ENCODE measurements around the gene LLCFC1. TPM values are rescaled to one million over a fixed set of nuclear protein-coding genes. Genes with fewer than 3 reads are reported as not detected.

The LLCFC1 gene
- polyA plus RNA-seq, 1 of the 3 experiments (the other 2 are of a cell fraction), result not detected

DNA sequence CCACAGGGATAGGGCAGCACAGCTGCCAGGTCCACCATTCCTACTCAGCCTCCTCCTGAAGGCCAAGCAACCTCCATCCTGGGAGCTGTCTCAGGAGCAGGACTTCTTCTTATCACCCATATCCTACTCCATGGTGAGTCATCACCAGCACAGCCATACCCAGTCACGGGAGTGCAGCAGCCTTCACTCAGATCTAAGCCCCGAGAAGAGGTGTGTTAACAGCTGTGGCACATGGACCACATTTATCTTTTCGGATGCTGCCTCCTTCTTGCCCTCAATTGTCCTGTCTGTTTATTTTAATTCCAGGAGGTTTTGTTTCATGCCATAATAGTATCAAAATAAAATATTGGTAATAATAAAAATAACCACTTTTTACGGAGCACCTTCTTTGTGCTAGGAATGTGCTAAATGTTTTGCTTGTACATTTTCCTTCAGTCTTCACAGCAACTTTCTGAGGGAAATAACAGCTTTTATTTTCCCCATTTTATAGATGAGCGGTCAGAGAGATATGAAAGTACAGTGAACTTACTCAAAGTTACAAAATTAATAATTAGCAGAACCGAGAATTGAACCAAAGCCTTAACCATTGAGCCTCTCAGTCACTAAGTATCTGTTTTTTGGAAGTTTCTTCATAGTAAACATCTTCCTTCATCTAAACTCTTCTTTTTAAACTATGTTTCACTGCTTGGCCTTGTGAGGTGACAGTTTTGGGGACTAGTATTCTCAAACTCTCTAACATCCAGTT lies 25.4 kb downstream of the LLCFC1 start (continued):
- TF ChIP-seq, protein P1, sequence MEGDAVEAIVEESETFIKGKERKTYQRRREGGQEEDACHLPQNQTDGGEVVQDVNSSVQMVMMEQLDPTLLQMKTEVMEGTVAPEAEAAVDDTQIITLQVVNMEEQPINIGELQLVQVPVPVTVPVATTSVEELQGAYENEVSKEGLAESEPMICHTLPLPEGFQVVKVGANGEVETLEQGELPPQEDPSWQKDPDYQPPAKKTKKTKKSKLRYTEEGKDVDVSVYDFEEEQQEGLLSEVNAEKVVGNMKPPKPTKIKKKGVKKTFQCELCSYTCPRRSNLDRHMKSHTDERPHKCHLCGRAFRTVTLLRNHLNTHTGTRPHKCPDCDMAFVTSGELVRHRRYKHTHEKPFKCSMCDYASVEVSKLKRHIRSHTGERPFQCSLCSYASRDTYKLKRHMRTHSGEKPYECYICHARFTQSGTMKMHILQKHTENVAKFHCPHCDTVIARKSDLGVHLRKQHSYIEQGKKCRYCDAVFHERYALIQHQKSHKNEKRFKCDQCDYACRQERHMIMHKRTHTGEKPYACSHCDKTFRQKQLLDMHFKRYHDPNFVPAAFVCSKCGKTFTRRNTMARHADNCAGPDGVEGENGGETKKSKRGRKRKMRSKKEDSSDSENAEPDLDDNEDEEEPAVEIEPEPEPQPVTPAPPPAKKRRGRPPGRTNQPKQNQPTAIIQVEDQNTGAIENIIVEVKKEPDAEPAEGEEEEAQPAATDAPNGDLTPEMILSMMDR (IDR thresholded peaks at IDR 0.05), result no peak
- TF ChIP-seq CHD2 (IDR thresholded peaks at IDR 0.05; ENCODE audit: low read length, partially characterized antibody), result no peak

DNA sequence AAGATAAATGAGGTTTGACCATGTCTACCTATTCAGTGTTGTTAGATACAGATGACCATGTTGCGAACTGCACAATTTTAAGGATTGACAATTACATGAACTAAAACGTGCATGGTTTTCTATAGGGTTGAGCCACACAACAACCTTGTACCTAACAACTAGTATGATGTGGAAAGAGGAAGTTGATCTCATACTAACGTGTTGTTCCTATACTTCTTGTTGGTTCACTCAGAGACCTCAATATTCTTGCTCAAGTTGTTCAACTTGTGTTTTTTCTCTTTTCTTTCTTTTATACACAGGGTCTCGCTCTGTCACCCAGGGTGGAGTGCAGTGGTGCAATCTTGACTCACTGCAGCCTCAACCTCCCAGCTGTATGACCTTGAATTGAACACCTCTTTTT lies 28.9 kb downstream of the LLCFC1 start:
- H3K4me2 ChIP-seq, result no peak overlapping the region
- H2AFZ ChIP-seq (ENCODE audit: low read depth), result no peak overlapping the region
- H3K79me2 ChIP-seq (ENCODE audit: insufficient read depth), result no peaks in the 10 kb centered on the region
- peaks cover 7% of the 10 kb centered on the region; the same call in 1 of the 2 replicates for H3K27me3 ChIP-seq (ENCODE audit: insufficient read depth)
- no peak overlapping the region for H3K9ac ChIP-seq
- CTCF ChIA-PET, result interaction anchor here (1.3 kb wide), 1 partner anchor 40 kb away, joined by 4 read pairs; no protein-coding TSS in a partner anchor
- no peak overlapping the region for H3K4me3 ChIP-seq (ENCODE audit: low read depth in 2 of 2, low read length in 1 of 2)
- no peaks in the 10 kb centered on the region for H3K36me3 ChIP-seq (replicated peaks in 1 of 2; ENCODE audit: control insufficient read depth in 1 of 2, insufficient read depth in 2 of 2, low read length in 1 of 2)
- H3K9me2 ChIP-seq, result no peaks in the 10 kb centered on the region
- no peaks in the 10 kb centered on the region for H3K4me1 ChIP-seq (ENCODE audit: control insufficient read depth in 1 of 2, insufficient read depth in 2 of 2, low read depth in 1 of 2, low read length in 1 of 2)
- DNase-seq, result no peak
- H3K27ac ChIP-seq (ENCODE audit: low read depth in 2 of 2, low read length in 1 of 2), result no peak overlapping the region
- TF ChIP-seq FOXJ3 (CRISPR knock-in tag; IDR thresholded peaks at IDR 0.05) (no peak), TCF12 (IDR thresholded peaks at IDR 0.05) (no peak), EZH2phosphoT487 (IDR thresholded peaks at IDR 0.05; ENCODE audit: borderline replicate concordance, low read depth) (no peak), MXI1 (IDR thresholded peaks at IDR 0.05; ENCODE audit: low read depth, low read length) (no peak), MEF2A (IDR thresholded peaks at IDR 0.05; ENCODE audit: borderline replicate concordance, low read depth) (no peak)
- H4K20me1 ChIP-seq (ENCODE audit: insufficient read depth), result no peaks in the 10 kb centered on the region
- no peaks in the 10 kb centered on the region for H3K9me3 ChIP-seq
- WGBS (ENCODE audit: low lambda C conversion rate), result 6% methylated on average over 4 of the region's 4 CpGs
- POLR2A ChIA-PET, result no interaction called here
- no peaks in the 10 kb centered on the region for H3F3A ChIP-seq (replicated peaks; ENCODE audit: insufficient read depth)

DNA sequence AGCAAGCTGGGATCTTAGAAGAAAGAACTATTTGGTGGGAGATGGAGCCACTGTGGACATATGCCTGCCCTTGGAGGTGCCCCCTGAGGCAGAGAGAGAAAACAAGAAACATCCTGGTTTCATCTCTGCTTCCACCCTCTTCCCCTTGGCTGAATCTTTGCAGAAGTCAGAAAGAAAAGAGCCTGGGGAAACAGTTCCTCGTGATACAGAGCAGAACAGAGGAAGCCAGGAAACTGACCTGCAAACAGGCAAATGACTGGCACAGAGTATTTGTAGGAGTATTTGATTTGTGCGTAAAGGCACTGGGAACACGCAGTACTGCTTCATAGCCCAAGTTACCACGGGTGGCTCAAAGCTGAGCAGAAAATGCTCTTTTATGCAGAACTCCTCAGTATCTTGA lies 29.9 kb downstream of the LLCFC1 start:
- no peaks in the 10 kb centered on the region for H4K20me1 ChIP-seq (ENCODE audit: insufficient read depth)
- no peak overlapping the region for H3K27ac ChIP-seq (ENCODE audit: low read depth in 2 of 2, low read length in 1 of 2)
- H3K9ac ChIP-seq, result no peak overlapping the region
- no peak overlapping the region for H3K4me3 ChIP-seq (ENCODE audit: low read depth in 2 of 2, low read length in 1 of 2)
- no peaks in the 10 kb centered on the region; the same call in 1 of the 2 replicates for H3K27me3 ChIP-seq (ENCODE audit: insufficient read depth)
- TF ChIP-seq TEAD4 (IDR thresholded peaks at IDR 0.05; ENCODE audit: borderline replicate concordance, insufficient read depth) (no peak), FOSL2 (IDR thresholded peaks at IDR 0.05; ENCODE audit: borderline replicate concordance, low read depth) (no peak), NRF1 (IDR thresholded peaks at IDR 0.05; ENCODE audit: low read depth, low read length) (no peak), GATA2 (CRISPR knock-in tag; IDR thresholded peaks at IDR 0.05) (no peak), MEF2A (IDR thresholded peaks at IDR 0.05; ENCODE audit: borderline replicate concordance, low read depth) (no peak), RAD21 (IDR thresholded peaks at IDR 0.05; ENCODE audit: low read length) (no peak), ELF1 (IDR thresholded peaks at IDR 0.05) (no peak)
- TF ChIP-seq, protein P2, sequence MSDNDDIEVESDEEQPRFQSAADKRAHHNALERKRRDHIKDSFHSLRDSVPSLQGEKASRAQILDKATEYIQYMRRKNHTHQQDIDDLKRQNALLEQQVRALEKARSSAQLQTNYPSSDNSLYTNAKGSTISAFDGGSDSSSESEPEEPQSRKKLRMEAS (IDR thresholded peaks at IDR 0.05; ENCODE audit: low read depth), result no peak
- TF ChIP-seq, protein P3, sequence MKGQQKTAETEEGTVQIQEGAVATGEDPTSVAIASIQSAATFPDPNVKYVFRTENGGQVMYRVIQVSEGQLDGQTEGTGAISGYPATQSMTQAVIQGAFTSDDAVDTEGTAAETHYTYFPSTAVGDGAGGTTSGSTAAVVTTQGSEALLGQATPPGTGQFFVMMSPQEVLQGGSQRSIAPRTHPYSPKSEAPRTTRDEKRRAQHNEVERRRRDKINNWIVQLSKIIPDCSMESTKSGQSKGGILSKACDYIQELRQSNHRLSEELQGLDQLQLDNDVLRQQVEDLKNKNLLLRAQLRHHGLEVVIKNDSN (IDR thresholded peaks at IDR 0.05; ENCODE audit: borderline replicate concordance, low read depth), result no peak
- TF ChIP-seq, protein P4, sequence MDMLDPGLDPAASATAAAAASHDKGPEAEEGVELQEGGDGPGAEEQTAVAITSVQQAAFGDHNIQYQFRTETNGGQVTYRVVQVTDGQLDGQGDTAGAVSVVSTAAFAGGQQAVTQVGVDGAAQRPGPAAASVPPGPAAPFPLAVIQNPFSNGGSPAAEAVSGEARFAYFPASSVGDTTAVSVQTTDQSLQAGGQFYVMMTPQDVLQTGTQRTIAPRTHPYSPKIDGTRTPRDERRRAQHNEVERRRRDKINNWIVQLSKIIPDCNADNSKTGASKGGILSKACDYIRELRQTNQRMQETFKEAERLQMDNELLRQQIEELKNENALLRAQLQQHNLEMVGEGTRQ (IDR thresholded peaks at IDR 0.05; ENCODE audit: borderline replicate concordance, low read depth, low read length), result no peak
- TF ChIP-seq, protein P5, sequence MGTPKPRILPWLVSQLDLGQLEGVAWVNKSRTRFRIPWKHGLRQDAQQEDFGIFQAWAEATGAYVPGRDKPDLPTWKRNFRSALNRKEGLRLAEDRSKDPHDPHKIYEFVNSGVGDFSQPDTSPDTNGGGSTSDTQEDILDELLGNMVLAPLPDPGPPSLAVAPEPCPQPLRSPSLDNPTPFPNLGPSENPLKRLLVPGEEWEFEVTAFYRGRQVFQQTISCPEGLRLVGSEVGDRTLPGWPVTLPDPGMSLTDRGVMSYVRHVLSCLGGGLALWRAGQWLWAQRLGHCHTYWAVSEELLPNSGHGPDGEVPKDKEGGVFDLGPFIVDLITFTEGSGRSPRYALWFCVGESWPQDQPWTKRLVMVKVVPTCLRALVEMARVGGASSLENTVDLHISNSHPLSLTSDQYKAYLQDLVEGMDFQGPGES (IDR thresholded peaks at IDR 0.05; ENCODE audit: low read depth, low read length), result no peak
- WGBS (ENCODE audit: low lambda C conversion rate), result 4% methylated on average over 4 of the region's 4 CpGs
- H3F3A ChIP-seq (replicated peaks; ENCODE audit: insufficient read depth), result no peaks in the 10 kb centered on the region
- H3K79me2 ChIP-seq (ENCODE audit: insufficient read depth), result no peaks in the 10 kb centered on the region
- H3K9me2 ChIP-seq, result no peaks in the 10 kb centered on the region
- no peak for DNase-seq
- H3K36me3 ChIP-seq (replicated peaks in 1 of 2; ENCODE audit: control insufficient read depth in 1 of 2, insufficient read depth in 2 of 2, low read length in 1 of 2), result no peaks in the 10 kb centered on the region
- H3K4me1 ChIP-seq (ENCODE audit: control insufficient read depth in 1 of 2, insufficient read depth in 2 of 2, low read depth in 1 of 2, low read length in 1 of 2), result no peaks in the 10 kb centered on the region
- H2AFZ ChIP-seq (ENCODE audit: low read depth), result no peak overlapping the region
- ChIA-PET POLR2A (no interaction called here), CTCF (interaction anchor here (1.2 kb wide), 1 partner anchor 35 kb away, joined by 4 read pairs; no protein-coding TSS in a partner anchor)
- no peak overlapping the region for H3K4me2 ChIP-seq
- no peaks in the 10 kb centered on the region for H3K9me3 ChIP-seq
